ENCODE measurements around the gene FRMD5.
"Not testable (repeated sequence)": the region's sequence is repeated elsewhere in the genome, so short reads cannot be mapped to it uniquely, and the experiment has no call there.

The FRMD5 gene

DNA sequence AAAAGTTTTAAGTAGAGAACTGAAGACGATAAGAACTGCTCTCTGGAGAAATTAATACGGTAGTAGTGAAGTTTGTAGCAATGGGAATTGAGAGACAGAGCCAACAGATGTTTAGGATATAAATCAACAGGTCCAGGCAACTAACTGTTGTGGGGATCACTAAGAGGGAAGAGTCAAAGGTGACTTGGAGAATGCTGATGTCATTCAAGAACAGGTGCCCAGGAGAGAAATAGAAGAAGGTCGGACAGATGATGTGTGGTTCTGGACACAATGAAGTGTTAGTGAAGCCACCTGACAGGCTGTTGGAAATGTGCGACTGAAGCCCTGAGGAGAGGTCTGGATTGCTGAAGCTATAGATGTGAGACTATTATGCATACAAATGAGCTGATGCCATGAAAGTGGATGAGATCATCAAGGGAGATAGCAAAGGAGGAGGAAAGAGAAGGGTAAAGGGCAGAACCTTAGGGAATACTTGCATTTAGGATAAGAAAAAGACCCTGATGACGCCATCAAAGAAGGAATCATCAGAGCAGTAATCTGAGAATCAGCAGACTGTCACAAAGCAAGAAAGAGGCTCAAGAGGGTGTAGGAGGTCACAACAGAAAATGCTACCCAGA is 183.7 kb downstream of the FRMD5 start:
- DNase-seq = no peak
- TF ChIP-seq CTCF (IDR thresholded peaks at IDR 0.05; ENCODE audit: low read depth, low read length) = no peak
- H3K9me3 ChIP-seq (ENCODE audit: severe bottlenecking) = no peaks in the 10 kb centered on the region
- no peaks in the 10 kb centered on the region for H3K27me3 ChIP-seq (ENCODE audit: insufficient read depth, low read depth, severe bottlenecking)
- H3K4me3 ChIP-seq (ENCODE audit: low read depth, low read length) = no peak overlapping the region
- H3K27ac ChIP-seq = no peak overlapping the region
- no peaks in the 10 kb centered on the region for H3K36me3 ChIP-seq

- H3K36me3 ChIP-seq = no peaks in the 10 kb centered on the region
- no peak for DNase-seq
- no peaks in the 10 kb centered on the region for H3K27me3 ChIP-seq (ENCODE audit: insufficient read depth, low read depth, severe bottlenecking)
- no peak overlapping the region for H3K4me3 ChIP-seq (ENCODE audit: low read depth, low read length)
- H3K27ac ChIP-seq = no peak overlapping the region
- no peak for TF ChIP-seq CTCF (IDR thresholded peaks at IDR 0.05; ENCODE audit: low read depth, low read length)
- no peaks in the 10 kb centered on the region for H3K9me3 ChIP-seq (ENCODE audit: severe bottlenecking)
These were observed 185.0 kb downstream of the FRMD5 start for GRCh38 chr15:44010089-44010488.

- Histone ChIP-seq H3K27me3 (ENCODE audit: insufficient read depth, low read depth, severe bottlenecking) (no peaks in the 10 kb centered on the region), H3K27ac (no peak overlapping the region), H3K9me3 (ENCODE audit: severe bottlenecking) (no peaks in the 10 kb centered on the region), H3K4me3 (ENCODE audit: low read depth, low read length) (no peak overlapping the region), H3K36me3 (no peaks in the 10 kb centered on the region)
- no peak for DNase-seq
- no peak for TF ChIP-seq CTCF (IDR thresholded peaks at IDR 0.05; ENCODE audit: low read depth, low read length)
These were observed 186.0 kb downstream of the FRMD5 start for GRCh38 chr15:44009038-44009437.

DNA sequence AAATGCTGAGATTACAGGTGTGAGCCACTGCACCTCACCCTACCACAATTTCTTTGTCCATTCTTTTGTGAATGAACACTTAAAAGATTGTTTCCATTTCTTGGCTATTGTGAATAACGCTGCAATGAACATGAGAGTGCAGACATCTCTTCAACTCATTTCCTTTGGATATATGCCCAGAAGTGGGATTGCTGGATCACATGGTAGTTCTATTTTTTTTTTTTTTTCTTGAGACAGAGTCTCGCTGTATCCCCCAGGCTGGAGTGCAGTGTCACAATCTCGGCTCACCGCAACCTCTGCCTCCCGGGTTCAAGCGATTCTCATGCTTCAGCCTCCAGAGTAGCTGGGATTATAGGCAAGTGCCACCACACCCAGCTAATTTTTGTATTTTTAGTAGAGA is 194.8 kb downstream of the FRMD5 start:
- not testable (repeated sequence) for H3K4me3 ChIP-seq (ENCODE audit: low read depth, low read length); H3K27ac ChIP-seq; DNase-seq; H3K36me3 ChIP-seq; H3K27me3 ChIP-seq (ENCODE audit: insufficient read depth, low read depth, severe bottlenecking); H3K9me3 ChIP-seq (ENCODE audit: severe bottlenecking)

GRCh38 chr15:43998607-43999006 is 196.5 kb downstream of the FRMD5 start:
- Histone ChIP-seq H3K27ac (no peak overlapping the region), H3K36me3 (no peaks in the 10 kb centered on the region), H3K27me3 (ENCODE audit: insufficient read depth, low read depth, severe bottlenecking) (no peaks in the 10 kb centered on the region), H3K4me3 (ENCODE audit: low read depth, low read length) (no peak overlapping the region), H3K9me3 (ENCODE audit: severe bottlenecking) (no peaks in the 10 kb centered on the region)
- TF ChIP-seq CTCF (IDR thresholded peaks at IDR 0.05; ENCODE audit: low read depth, low read length) = no peak
- no peak for DNase-seq

DNA sequence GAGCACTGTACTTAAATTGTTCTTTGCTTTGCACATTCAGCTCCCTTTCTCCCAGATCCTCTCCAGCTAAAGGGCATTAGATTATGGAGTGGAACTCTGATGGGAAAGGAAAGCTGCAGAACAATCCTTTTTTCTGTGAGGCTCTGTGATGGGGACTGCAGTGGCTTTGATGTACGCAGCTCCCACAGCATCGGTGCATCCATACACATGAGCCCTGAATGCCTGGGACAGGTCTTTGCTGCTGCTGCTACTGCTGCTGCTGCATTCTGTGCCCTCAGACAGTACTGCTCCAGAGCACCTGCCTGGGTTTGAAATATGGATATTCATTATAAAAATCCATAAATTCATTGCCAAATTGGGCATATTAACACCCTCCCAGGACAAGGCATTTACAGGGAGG is 203.9 kb downstream of the FRMD5 start:
- no peak for DNase-seq
- Histone ChIP-seq H3K9me3 (ENCODE audit: severe bottlenecking) (no peaks in the 10 kb centered on the region), H3K36me3 (no peaks in the 10 kb centered on the region), H3K4me3 (ENCODE audit: low read depth, low read length) (no peak overlapping the region), H3K27me3 (ENCODE audit: insufficient read depth, low read depth, severe bottlenecking) (no peaks in the 10 kb centered on the region), H3K27ac (no peak overlapping the region)
- TF ChIP-seq CTCF (IDR thresholded peaks at IDR 0.05; ENCODE audit: low read depth, low read length) = no peak
